HG02623 (cell line): ENCODE results near the gene AAK1.
A peak's percentile ranks its signal among the peaks of the same experiment; 100 is the strongest.

ENCODE experiments used
- ATAC-seq: cut with Tn5 transposase; IDR thresholded peaks from one replicate; pipeline ENCODE4 v1.9.1; 2021; ENCODE audit warnings: moderate library complexity; ENCODE audit not compliant: unreplicated experiment

The AAK1 gene

GRCh38 chr2:69501301-69501700 lies 142.2 kb downstream of the AAK1 start:
- no peak for ATAC-seq

GRCh38 chr2:69499966-69500365 lies 143.6 kb downstream of the AAK1 start:
- no peak for ATAC-seq

GRCh38 chr2:69499242-69499641 lies 144.3 kb downstream of the AAK1 start:
- peak; percentile 45 for ATAC-seq

GRCh38 chr2:69495861-69496260 lies 147.7 kb downstream of the AAK1 start:
- ATAC-seq, result no peak

GRCh38 chr2:69495008-69495407 lies 148.5 kb downstream of the AAK1 start:
- ATAC-seq, result no peak

- ATAC-seq, result no peak
These were observed 149.4 kb downstream of the AAK1 start for GRCh38 chr2:69494126-69494525.

GRCh38 chr2:69493268-69493667 lies 150.3 kb downstream of the AAK1 start:
- no peak for ATAC-seq

GRCh38 chr2:69491864-69492263 lies 151.7 kb downstream of the AAK1 start:
- no peak for ATAC-seq

GRCh38 chr2:69490486-69490885 lies 153.1 kb downstream of the AAK1 start:
- no peak for ATAC-seq

GRCh38 chr2:69489793-69490192 lies 153.7 kb downstream of the AAK1 start:
- no peak for ATAC-seq

GRCh38 chr2:69483696-69484095 lies 159.8 kb downstream of the AAK1 start:
- no peak for ATAC-seq

GRCh38 chr2:69483024-69483423 lies 160.5 kb downstream of the AAK1 start:
- no peak for ATAC-seq

GRCh38 chr2:69482471-69482870 lies 161.1 kb downstream of the AAK1 start:
- ATAC-seq, result no peak

GRCh38 chr2:69481421-69481820 lies 162.1 kb downstream of the AAK1 start:
- ATAC-seq, result no peak

- no peak for ATAC-seq
These were observed 165.9 kb downstream of the AAK1 start for GRCh38 chr2:69477627-69478026.

GRCh38 chr2:69474688-69475087 lies 168.9 kb downstream of the AAK1 start:
- no peak for ATAC-seq

GRCh38 chr2:69471793-69472192 lies 171.7 kb downstream of the AAK1 start:
- no peak for ATAC-seq

GRCh38 chr2:69470911-69471310 lies 172.6 kb downstream of the AAK1 start:
- ATAC-seq, result no peak

- ATAC-seq, result no peak
These were observed 173.8 kb downstream of the AAK1 start for GRCh38 chr2:69469784-69470183.

GRCh38 chr2:69469375-69469774 lies 174.2 kb downstream of the AAK1 start:
- no peak for ATAC-seq

- no peak for ATAC-seq
These were observed 176.8 kb downstream of the AAK1 start for GRCh38 chr2:69466728-69467127.

- ATAC-seq, result no peak
These were observed 177.8 kb downstream of the AAK1 start for GRCh38 chr2:69465513-69466456.

GRCh38 chr2:69464575-69464974 lies 179.0 kb downstream of the AAK1 start:
- ATAC-seq, result no peak
